CD14-positive monocyte (primary cell): Measurements from ENCODE around the gene TUBA1C. TPM values are rescaled to one million over a fixed set of nuclear protein-coding genes. Genes with fewer than 3 reads are reported as not detected.
"Not testable (repeated sequence)": the region's sequence is repeated elsewhere in the genome, so short reads cannot be mapped to it uniquely, and the experiment has no call there.

Experiments used
- DNase-seq, 3 donors: peaks; one replicate each; pipeline ENCODE4 v3.0.0-alpha.2; 2011 to 2022
- H2AFZ ChIP-seq: 2 replicates; pipeline ENCODE4 v1.6.0; 2012; ENCODE audit warnings: mild to moderate bottlenecking, low read depth, low read length, inconsistent platforms; ENCODE audit not compliant: insufficient read depth, poor library complexity, severe bottlenecking
- H3K27ac ChIP-seq, 2 donors: 1 replicate in 1 of 2; 2 replicates in 1 of 2; pipeline ENCODE4 v1.5.1; 2012 to 2013; ENCODE audit warnings: low read length in 2 of 2, control low read depth in 1 of 2, inconsistent platforms in 1 of 2, low read depth in 1 of 2, mild to moderate bottlenecking in 1 of 2
- H3K27me3 ChIP-seq, 2 donors: one replicate each; pipeline versions ENCODE4 v1.6.0 to v1.6.1; 2011 to 2013; ENCODE audit warnings: low read length in 2 of 2; ENCODE audit not compliant: control insufficient read depth in 2 of 2, insufficient read depth in 2 of 2
- H3K36me3 ChIP-seq, 2 donors: replicated peaks in 1 of 2; 1 replicate in 1 of 2; 2 replicates in 1 of 2; pipeline versions ENCODE4 v1.5.1 to v1.6.1; 2012 to 2013; ENCODE audit warnings: low read length in 2 of 2, control low read depth in 1 of 2, inconsistent platforms in 1 of 2, mild to moderate bottlenecking in 1 of 2; ENCODE audit not compliant: insufficient read depth in 2 of 2, control insufficient read depth in 1 of 2
- H3K4me1 ChIP-seq, 2 donors: 1 replicate in 1 of 2; 2 replicates in 1 of 2; pipeline versions ENCODE4 v1.5.1 to v1.6.1; 2012 to 2013; ENCODE audit warnings: low read length in 2 of 2, control low read depth in 1 of 2, inconsistent platforms in 1 of 2, mild to moderate bottlenecking in 1 of 2, moderate library complexity in 1 of 2; ENCODE audit not compliant: insufficient read depth in 2 of 2, control insufficient read depth in 1 of 2
- H3K4me2 ChIP-seq: replicated peaks from 2 replicates; pipeline ENCODE3; 2012; ENCODE audit warnings: low read length, moderate library complexity, mild to moderate bottlenecking; ENCODE audit not compliant: poor library complexity, severe bottlenecking; ENCODE audit errors: extremely low read depth
- H3K4me3 ChIP-seq, 3 experiments: fragments of 200-600 bp in 1 of 3; sonication (generic) in 1 of 3; replicated peaks in 1 of 3; 1 replicate in 2 of 3; 2 replicates in 1 of 3; pipeline ENCODE4 v1.5.1; 2011 to 2013; ENCODE audit warnings: low read length in 3 of 3, mild to moderate bottlenecking in 3 of 3, control low read depth in 2 of 3, low read depth in 2 of 3, inconsistent platforms in 1 of 3, moderate library complexity in 1 of 3
- H3K79me2 ChIP-seq: 2 replicates; pipeline ENCODE4 v1.6.0; 2012; ENCODE audit warnings: mild to moderate bottlenecking, control low read depth, inconsistent platforms, low read length, moderate library complexity; ENCODE audit not compliant: insufficient read depth
- H3K9ac ChIP-seq: 2 replicates; pipeline ENCODE4 v1.6.0; 2017; ENCODE audit warnings: low read length, mild to moderate bottlenecking; ENCODE audit not compliant: insufficient read depth, poor library complexity, severe bottlenecking
- H3K9me3 ChIP-seq, 2 donors: replicated peaks in 1 of 2; 1 replicate in 1 of 2; 2 replicates in 1 of 2; pipeline versions ENCODE4 v1.5.1 to v1.6.1; 2012 to 2013; ENCODE audit warnings: low read length in 2 of 2, control low read depth in 1 of 2; ENCODE audit not compliant: control insufficient read depth in 1 of 2, insufficient read depth in 1 of 2
- H4K20me1 ChIP-seq: 2 replicates; pipeline ENCODE4 v1.6.0; 2012; ENCODE audit warnings: mild to moderate bottlenecking, low read length, control low read depth, moderate library complexity; ENCODE audit not compliant: insufficient read depth
- H3K27ac Mint-ChIP-seq, 7 donors: one replicate each; pipeline ENCODE4 v1.8.0; 2020; ENCODE audit warnings: mild to moderate bottlenecking in 7 of 7, mixed read lengths in 7 of 7, moderate library complexity in 6 of 7, inconsistent platforms in 2 of 7
- H3K27me3 Mint-ChIP-seq, 3 donors: one replicate each; pipeline ENCODE4 v1.8.0; 2021 to 2022; ENCODE audit warnings: low read depth in 3 of 3, mild to moderate bottlenecking in 3 of 3, mixed read lengths in 3 of 3, moderate library complexity in 3 of 3, inconsistent platforms in 1 of 3
- H3K36me3 Mint-ChIP-seq, 2 donors: one replicate each; pipeline ENCODE4 v1.8.0; 2020; ENCODE audit warnings: mixed read lengths in 2 of 2, inconsistent platforms in 1 of 2, mild to moderate bottlenecking in 1 of 2
- H3K4me1 Mint-ChIP-seq: one replicate; pipeline ENCODE4 v1.8.0; 2020; ENCODE audit warnings: mild to moderate bottlenecking, mixed read lengths
- H3K4me3 Mint-ChIP-seq, 2 donors: one replicate each; pipeline ENCODE4 v1.8.0; 2020; ENCODE audit warnings: mild to moderate bottlenecking in 2 of 2, mixed read lengths in 2 of 2, moderate library complexity in 1 of 2
- H3K9me3 Mint-ChIP-seq, 7 donors: one replicate each; pipeline ENCODE4 v1.8.0; 2020 to 2022; ENCODE audit warnings: mixed read lengths in 7 of 7, mild to moderate bottlenecking in 6 of 7, moderate library complexity in 6 of 7, inconsistent platforms in 2 of 7
- WGBS: methylation state at CpG from one replicate; pipeline ENCODE4 v1.1.5; 2013; ENCODE audit warnings: missing lambda C conversion rate; ENCODE audit not compliant: insufficient coverage; 5-methylcytosine and 5-hydroxymethylcytosine counted together
- intact Hi-C, 2 donors: fragments of 100-400 bp; cut with micrococcal nuclease; formaldehyde crosslinking; loops; one replicate each; pipeline versions ENCODE4 v1.15.0 to v1.15.1; 2023
- polyA plus RNA-seq, 3 donors: library from polyadenylated mRNA; depleted of rRNA in 1 of 3; unstranded in 2 of 3; stranded (reverse) in 1 of 3; fragments of 300-500 nt in 2 of 3; fragments of >200 nt in 1 of 3; fragmentation: Illumina TruSeq in 2 of 3; gene quantifications; 1 replicate in 2 of 3; 2 replicates in 1 of 3; pipeline ENCODE4 v1.2.3, GENCODE V29; 2012 to 2021
- TF ChIP-seq, protein P1 (sequence below): fragments of 200-600 bp; IDR thresholded peaks from one replicate; pipeline ENCODE4 v1.8.0; 2022; ENCODE audit warnings: antibody characterized with exemption, mild to moderate bottlenecking

The TUBA1C gene
- polyA plus RNA-seq, 3 donors: 53.7 to 263 (median 61.0) TPM

DNA sequence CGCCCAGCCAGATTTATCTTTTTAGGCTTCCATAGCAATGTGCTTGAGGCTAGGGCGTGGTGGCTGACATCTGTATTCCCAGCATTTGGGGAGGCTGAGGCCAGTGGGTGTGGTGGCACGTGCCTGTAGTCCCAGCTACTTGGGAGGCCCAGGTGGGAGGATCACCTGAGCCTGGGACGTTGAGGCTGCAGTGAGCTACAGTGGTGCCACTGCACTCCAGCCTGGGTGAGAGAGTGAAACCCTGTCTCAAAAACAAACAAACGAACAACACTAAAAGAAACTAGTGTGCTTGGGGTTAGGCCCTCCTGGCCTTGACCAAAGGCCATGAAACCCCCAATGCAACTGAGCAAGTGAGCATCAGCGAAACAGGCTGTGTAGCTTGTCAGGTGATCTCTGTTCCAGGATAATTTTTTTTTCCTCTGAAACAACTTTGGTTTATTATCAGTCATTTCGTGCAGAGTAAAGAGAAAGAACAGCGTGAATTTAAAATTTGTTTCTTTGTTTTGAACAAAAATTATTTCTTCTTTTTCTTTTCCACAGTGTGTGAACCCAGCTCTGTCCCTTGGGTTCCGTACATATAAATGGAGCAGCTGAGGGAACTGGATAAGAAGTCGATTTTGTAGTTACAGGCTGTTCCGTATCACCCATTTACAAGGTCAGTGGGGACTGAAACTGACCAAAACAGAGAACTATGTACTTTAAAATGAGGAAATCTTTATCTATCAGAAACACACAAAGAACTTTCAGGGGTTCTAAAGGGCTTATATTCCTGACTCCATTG lies 8.8 kb upstream of the TUBA1C start:
- no peak overlapping the region for H3K4me3 ChIP-seq
- no peak overlapping the region for H2AFZ ChIP-seq
- H3K36me3 ChIP-seq: no peaks in the 10 kb centered on the region
- H3K9ac ChIP-seq: no peak overlapping the region
- H3K27ac ChIP-seq: no peak overlapping the region
- no peak overlapping the region for H3K4me2 ChIP-seq
- H3K4me1 Mint-ChIP-seq: peaks cover 12% of the 10 kb centered on the region
- no peaks in the 10 kb centered on the region for H4K20me1 ChIP-seq
- peaks cover 8% of the 10 kb centered on the region for H3K79me2 ChIP-seq
- 100% methylated on average over 4 of the region's 11 CpGs for WGBS
- no peaks in the 10 kb centered on the region for H3K27me3 ChIP-seq
- TF ChIP-seq, protein P1, sequence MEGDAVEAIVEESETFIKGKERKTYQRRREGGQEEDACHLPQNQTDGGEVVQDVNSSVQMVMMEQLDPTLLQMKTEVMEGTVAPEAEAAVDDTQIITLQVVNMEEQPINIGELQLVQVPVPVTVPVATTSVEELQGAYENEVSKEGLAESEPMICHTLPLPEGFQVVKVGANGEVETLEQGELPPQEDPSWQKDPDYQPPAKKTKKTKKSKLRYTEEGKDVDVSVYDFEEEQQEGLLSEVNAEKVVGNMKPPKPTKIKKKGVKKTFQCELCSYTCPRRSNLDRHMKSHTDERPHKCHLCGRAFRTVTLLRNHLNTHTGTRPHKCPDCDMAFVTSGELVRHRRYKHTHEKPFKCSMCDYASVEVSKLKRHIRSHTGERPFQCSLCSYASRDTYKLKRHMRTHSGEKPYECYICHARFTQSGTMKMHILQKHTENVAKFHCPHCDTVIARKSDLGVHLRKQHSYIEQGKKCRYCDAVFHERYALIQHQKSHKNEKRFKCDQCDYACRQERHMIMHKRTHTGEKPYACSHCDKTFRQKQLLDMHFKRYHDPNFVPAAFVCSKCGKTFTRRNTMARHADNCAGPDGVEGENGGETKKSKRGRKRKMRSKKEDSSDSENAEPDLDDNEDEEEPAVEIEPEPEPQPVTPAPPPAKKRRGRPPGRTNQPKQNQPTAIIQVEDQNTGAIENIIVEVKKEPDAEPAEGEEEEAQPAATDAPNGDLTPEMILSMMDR: no peak
- peaks cover 0 to 2% (median 0%) of the 10 kb centered on the region in 3 donors for H3K27me3 Mint-ChIP-seq
- intact Hi-C loops: no loop called here
- DNase-seq: no peak
- H3K9me3 Mint-ChIP-seq: no peaks in the 10 kb centered on the region
- no peaks in the 10 kb centered on the region for H3K9me3 ChIP-seq
- H3K27ac Mint-ChIP-seq: no peak overlapping the region
- H3K4me3 Mint-ChIP-seq: no peak overlapping the region
- peaks cover 0 to 9% of the 10 kb centered on the region in 2 donors for H3K36me3 Mint-ChIP-seq
- H3K4me1 ChIP-seq: peaks cover 10 to 11% of the 10 kb centered on the region in 2 donors

DNA sequence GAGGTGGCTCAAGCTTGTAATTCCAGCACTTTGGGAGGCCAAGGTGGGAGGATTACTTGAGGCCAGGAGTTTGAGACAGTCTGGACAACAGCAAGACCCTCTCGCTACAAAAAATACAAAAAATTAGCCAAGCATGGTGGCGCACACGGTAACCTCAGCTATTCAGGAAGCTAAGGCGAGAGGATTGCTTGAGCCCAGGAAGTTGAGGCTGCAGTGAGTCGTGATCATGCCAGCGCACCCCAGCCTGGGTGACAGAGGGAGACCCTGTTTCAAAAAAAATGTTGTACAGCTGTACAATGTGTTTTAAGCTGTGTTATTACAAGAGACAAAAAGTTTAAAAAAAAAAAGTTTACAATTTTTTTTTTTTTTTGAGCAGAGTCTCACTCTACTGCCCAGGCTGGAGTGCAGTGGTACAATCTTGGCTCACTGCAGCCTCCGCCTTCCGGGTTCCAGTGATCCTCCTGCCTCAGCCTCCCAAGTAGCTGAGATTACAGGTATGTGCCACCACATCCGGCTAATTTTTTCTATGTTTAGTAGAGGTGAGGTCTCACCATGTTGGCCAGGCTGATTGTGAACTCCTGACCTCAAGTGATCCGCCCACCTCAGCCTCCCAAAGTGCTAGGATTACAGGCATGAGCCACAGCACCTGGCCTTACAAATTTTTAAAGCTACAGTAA lies 7.2 kb upstream of the TUBA1C start:
- H3K27me3 Mint-ChIP-seq, H3K9ac ChIP-seq, H3K27ac ChIP-seq, H2AFZ ChIP-seq, H3K9me3 Mint-ChIP-seq, H3K4me2 ChIP-seq, intact Hi-C loops, H3K36me3 ChIP-seq, H3K4me3 ChIP-seq, H3K9me3 ChIP-seq, DNase-seq, H3K27me3 ChIP-seq, H4K20me1 ChIP-seq, H3K4me3 Mint-ChIP-seq, H3K36me3 Mint-ChIP-seq: not testable (repeated sequence)
- Mint-ChIP-seq H3K27ac (peak overlapping the region in 1 of 7 donors; percentile 60), H3K4me1 (peaks cover 12% of the 10 kb centered on the region)
- 17% methylated on average over 5 of the region's 10 CpGs for WGBS
- peaks cover 10 to 13% of the 10 kb centered on the region in 2 donors for H3K4me1 ChIP-seq
- peaks cover 22% of the 10 kb centered on the region for H3K79me2 ChIP-seq
